Measurements from ENCODE around the gene DHRS4.
"Not testable (repeated sequence)": the region's sequence is repeated elsewhere in the genome, so short reads cannot be mapped to it uniquely, and the experiment has no call there.

The DHRS4 gene

DNA sequence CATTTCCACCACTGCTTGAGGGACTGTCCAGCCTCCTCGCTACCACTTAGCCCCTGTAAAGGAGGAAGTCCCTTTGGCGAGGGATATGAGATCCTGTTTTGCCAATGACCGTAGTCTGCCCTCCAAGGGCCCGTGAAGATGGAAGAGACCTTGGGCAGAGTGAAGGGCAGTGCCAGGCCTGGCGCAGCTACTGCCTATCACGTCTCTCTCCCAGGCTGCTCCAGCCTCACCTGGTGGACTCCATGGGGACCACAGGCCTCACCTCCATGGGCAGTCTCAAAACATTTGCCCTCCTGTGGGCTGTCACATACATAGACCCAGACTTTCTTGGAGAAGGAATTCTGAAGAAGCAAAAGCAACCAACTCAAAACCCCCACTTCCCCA, 34.6 kb downstream of the DHRS4 start:
- H3K36me3 ChIP-seq (ENCODE audit: insufficient read depth, low read length); H3K4me1 ChIP-seq (ENCODE audit: insufficient read depth, low read length); H3K9me3 ChIP-seq (ENCODE audit: control insufficient read depth, insufficient read depth, low read length): not testable (repeated sequence)
- H3K9ac ChIP-seq (ENCODE audit: low read depth, low read length) = peak overlapping the region; percentile 39

DNA sequence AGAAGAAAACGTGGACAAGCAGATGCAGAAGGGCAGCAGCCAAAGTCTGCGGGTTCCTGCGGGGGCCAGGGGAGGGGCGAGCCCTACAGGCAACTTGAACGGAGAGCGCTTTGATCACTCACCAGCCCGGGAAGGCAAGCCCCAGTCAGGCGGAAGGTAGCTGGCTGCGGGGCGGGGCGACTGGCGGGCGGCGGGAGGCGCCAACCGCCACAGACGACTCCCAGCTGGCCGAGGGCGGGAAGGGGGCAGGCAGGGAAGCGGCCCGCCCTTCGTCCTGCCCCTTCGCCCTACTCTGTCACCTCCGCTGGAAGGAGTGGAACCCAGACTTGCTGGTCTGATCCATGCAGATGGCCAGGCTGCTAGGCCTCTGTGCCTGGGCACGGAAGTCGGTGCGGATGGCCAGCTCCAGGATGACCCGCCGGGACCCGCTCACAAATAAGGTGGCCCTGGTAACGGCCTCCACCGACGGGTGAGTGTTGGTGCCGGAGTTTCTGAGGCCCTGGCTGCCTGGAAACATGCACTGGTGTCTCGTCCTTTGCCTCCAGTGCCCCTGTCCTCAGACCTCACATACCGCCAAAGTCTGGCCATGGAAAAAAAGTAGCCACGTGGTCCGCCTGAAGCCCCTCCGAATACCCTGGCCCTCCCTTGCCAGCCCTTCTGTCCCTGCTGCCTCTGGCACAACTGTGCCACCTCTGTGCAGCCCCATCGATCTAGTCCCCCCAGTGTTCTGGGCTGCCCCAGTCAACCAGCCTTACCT, 35.2 kb downstream of the DHRS4 start, which contains the start of gene DHRS4L2:
DHRS4L2 (plus strand) TSS at position 323 of the 757 bp plus-strand sequence; CDS start at position 342, 19 bp downstream.
- not testable (repeated sequence) for H3K36me3 ChIP-seq (ENCODE audit: insufficient read depth, low read length); H3K9me3 ChIP-seq (ENCODE audit: control insufficient read depth, insufficient read depth, low read length); H3K4me1 ChIP-seq (ENCODE audit: insufficient read depth, low read length)
- H3K9ac ChIP-seq (ENCODE audit: low read depth, low read length) = peak within 1 kb of the TSS; percentile 39

- H3K4me1 ChIP-seq (ENCODE audit: insufficient read depth, low read length); H3K9me3 ChIP-seq (ENCODE audit: control insufficient read depth, insufficient read depth, low read length); H3K9ac ChIP-seq (ENCODE audit: low read depth, low read length); H3K36me3 ChIP-seq (ENCODE audit: insufficient read depth, low read length): not testable (repeated sequence)
These were observed 36.3 kb downstream of the DHRS4 start for GRCh38 chr14:23989734-23990445.

GRCh38 chr14:23990961-23991360, 37.4 kb downstream of the DHRS4 start:
- not testable (repeated sequence) for H3K9me3 ChIP-seq (ENCODE audit: control insufficient read depth, insufficient read depth, low read length); H3K36me3 ChIP-seq (ENCODE audit: insufficient read depth, low read length); H3K9ac ChIP-seq (ENCODE audit: low read depth, low read length); H3K4me1 ChIP-seq (ENCODE audit: insufficient read depth, low read length)

- H3K9me3 ChIP-seq (ENCODE audit: control insufficient read depth, insufficient read depth, low read length); H3K9ac ChIP-seq (ENCODE audit: low read depth, low read length); H3K36me3 ChIP-seq (ENCODE audit: insufficient read depth, low read length); H3K4me1 ChIP-seq (ENCODE audit: insufficient read depth, low read length): not testable (repeated sequence)
These were observed 39.5 kb downstream of the DHRS4 start for GRCh38 chr14:23993042-23993441.

GRCh38 chr14:23996009-23996408, 42.4 kb downstream of the DHRS4 start:
- not testable (repeated sequence) for H3K9me3 ChIP-seq (ENCODE audit: control insufficient read depth, insufficient read depth, low read length); H3K9ac ChIP-seq (ENCODE audit: low read depth, low read length); H3K4me1 ChIP-seq (ENCODE audit: insufficient read depth, low read length); H3K36me3 ChIP-seq (ENCODE audit: insufficient read depth, low read length)

GRCh38 chr14:23996825-23997224, 43.3 kb downstream of the DHRS4 start:
- H3K9ac ChIP-seq (ENCODE audit: low read depth, low read length) = not testable (repeated sequence)

DNA sequence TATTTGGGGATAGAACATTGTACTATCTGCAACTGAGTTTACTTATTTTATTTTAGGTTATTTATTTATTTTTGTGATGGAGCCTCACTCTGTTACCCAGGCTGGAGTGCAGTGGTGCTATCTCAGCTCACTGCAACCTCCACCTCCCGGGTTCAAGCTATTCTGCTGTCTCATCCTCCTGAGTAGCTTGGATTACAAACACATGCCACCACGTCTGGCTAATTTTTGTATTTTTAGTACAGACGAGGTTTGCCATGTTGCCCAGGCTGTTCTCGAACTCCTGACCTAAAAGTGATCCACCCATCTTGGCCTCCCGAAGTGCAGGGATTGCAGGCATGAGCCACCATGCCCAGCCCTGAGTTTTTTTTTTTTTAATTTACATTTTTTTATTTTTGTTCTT, 46.1 kb downstream of the DHRS4 start:
- H3K36me3 ChIP-seq (ENCODE audit: insufficient read depth, low read length); H3K9ac ChIP-seq (ENCODE audit: low read depth, low read length); H3K4me1 ChIP-seq (ENCODE audit: insufficient read depth, low read length); H3K9me3 ChIP-seq (ENCODE audit: control insufficient read depth, insufficient read depth, low read length): not testable (repeated sequence)

More at GRCh38 chr14:23996825-23997224, 43.3 kb downstream of the DHRS4 start:
- H3K9me3 ChIP-seq (ENCODE audit: control insufficient read depth, insufficient read depth, low read length); H3K36me3 ChIP-seq (ENCODE audit: insufficient read depth, low read length); H3K4me1 ChIP-seq (ENCODE audit: insufficient read depth, low read length): not testable (repeated sequence)

- H3K9ac ChIP-seq (ENCODE audit: low read depth, low read length); H3K4me1 ChIP-seq (ENCODE audit: insufficient read depth, low read length); H3K9me3 ChIP-seq (ENCODE audit: control insufficient read depth, insufficient read depth, low read length); H3K36me3 ChIP-seq (ENCODE audit: insufficient read depth, low read length): not testable (repeated sequence)
These were observed 47.5 kb downstream of the DHRS4 start for GRCh38 chr14:24001078-24001477.

GRCh38 chr14:24001679-24002078, 48.1 kb downstream of the DHRS4 start:
- H3K9ac ChIP-seq (ENCODE audit: low read depth, low read length); H3K9me3 ChIP-seq (ENCODE audit: control insufficient read depth, insufficient read depth, low read length); H3K4me1 ChIP-seq (ENCODE audit: insufficient read depth, low read length); H3K36me3 ChIP-seq (ENCODE audit: insufficient read depth, low read length): not testable (repeated sequence)

- H3K36me3 ChIP-seq (ENCODE audit: insufficient read depth, low read length); H3K9me3 ChIP-seq (ENCODE audit: control insufficient read depth, insufficient read depth, low read length); H3K4me1 ChIP-seq (ENCODE audit: insufficient read depth, low read length): not testable (repeated sequence)
- H3K9ac ChIP-seq (ENCODE audit: low read depth, low read length) = peak overlapping the region; percentile 56; the same call in 1 of the 2 replicates
These were observed 52.9 kb downstream of the DHRS4 start for GRCh38 chr14:24006471-24006816.

DNA sequence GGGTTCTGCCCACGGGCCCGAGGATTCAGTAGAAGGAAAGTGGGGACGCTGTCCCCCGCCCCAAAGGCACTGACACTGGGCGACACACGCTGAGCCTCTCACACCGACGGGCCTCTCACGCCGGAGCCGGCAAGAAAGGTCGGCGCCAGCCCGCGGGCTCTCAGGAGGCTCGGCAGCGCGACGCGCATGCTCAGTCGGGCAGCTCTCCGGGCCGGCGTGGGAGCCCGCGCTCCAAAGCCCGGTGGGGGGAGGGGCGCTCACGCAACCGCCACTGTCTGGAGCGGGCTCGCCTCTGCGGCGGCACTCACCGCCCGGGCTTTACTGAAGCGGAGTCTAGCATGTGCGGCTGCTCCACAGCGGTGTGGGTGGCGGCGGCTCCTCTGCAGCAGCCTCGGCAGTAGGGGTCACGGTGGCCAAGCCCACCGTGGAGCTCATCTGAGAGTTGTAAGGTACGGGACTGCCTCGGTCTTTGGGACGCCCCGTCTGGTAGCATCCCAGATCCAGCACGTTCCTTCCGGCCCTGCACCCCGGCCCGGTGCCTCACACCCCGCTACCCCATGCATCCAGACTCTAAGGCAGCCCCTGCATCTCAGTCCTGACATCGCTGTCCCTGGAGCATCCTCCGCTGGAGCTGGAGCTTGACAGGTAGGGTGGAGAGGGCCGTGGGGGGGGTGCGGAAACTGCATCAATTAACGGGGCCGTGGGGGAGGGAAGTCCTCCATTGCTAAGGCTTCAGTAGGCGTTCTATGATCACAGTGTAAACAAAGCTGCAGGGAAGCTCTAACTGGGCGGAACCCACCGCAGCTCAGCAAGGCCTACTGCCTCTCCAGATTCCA, 53.5 kb downstream of the DHRS4 start:
- not testable (repeated sequence) for H3K4me1 ChIP-seq (ENCODE audit: insufficient read depth, low read length); H3K36me3 ChIP-seq (ENCODE audit: insufficient read depth, low read length); H3K9me3 ChIP-seq (ENCODE audit: control insufficient read depth, insufficient read depth, low read length)
- H3K9ac ChIP-seq (ENCODE audit: low read depth, low read length) = peak overlapping the region; percentile 56; the same call in 1 of the 2 replicates

DNA sequence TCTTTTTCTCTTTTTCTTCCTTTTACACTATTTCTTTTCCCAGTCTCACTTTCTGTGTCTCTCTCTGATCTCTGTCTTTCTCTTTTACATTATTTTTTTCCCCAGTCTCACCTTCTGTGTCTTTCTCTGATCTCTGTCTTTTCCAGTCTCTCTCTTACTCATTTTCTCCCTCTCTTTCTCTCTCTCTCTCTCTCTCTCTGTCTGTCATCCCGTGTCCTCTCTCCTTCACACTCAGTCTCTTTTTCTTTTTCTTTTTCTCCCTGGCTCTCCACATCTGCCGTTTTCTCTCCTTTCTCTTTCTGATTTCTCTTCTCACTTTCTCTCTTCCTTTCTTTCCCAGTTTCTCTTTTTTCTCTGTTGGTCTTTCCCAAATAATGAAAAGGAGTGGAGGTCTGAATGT, 57.5 kb downstream of the DHRS4 start:
- no peak overlapping the region for H3K9ac ChIP-seq (ENCODE audit: low read depth, low read length)
- no peaks in the 10 kb centered on the region for H3K9me3 ChIP-seq (ENCODE audit: control insufficient read depth, insufficient read depth, low read length)
- H3K4me1 ChIP-seq (ENCODE audit: insufficient read depth, low read length) = no peaks in the 10 kb centered on the region; the same call in 1 of the 2 replicates
- H3K36me3 ChIP-seq (ENCODE audit: insufficient read depth, low read length) = no peaks in the 10 kb centered on the region

DNA sequence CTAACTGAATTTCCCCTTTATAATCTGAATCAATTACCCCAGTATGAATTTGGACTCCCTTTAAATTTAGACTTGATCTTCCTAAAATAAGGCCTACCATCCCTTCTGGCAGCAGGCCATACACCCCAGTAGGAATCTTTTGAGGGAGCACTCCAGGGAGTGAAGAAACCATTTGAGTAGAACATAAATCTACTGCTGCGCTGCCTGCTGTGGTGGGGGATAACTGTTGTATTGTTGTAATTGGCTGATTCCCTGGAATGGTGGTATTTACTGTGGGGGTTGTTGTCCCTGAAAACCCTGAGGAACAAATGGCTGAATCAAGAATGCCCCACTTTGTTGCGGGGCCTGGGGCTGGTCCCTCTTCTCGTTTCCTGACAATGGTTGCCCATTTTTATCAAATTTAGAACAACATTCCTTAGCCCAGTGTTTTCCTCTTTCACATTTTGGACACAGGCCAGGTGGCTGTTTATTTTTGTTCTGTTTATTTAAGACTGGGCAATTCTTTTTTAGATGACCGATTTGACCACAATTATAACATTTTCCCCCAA, 59.2 kb downstream of the DHRS4 start:
- H3K9me3 ChIP-seq (ENCODE audit: control insufficient read depth, insufficient read depth, low read length); H3K4me1 ChIP-seq (ENCODE audit: insufficient read depth, low read length); H3K9ac ChIP-seq (ENCODE audit: low read depth, low read length): not testable (repeated sequence)

More for the DNA sequence above, 59.2 kb downstream of the DHRS4 start:
- H3K36me3 ChIP-seq (ENCODE audit: insufficient read depth, low read length) = not testable (repeated sequence)
